GM19455 (cell line): ENCODE data around the gene DIABLO.
A peak's percentile ranks its signal among the peaks of the same experiment; 100 is the strongest.
"Not testable (repeated sequence)": the region's sequence is repeated elsewhere in the genome, so short reads cannot be mapped to it uniquely, and the experiment has no call there.

Experiments
- ATAC-seq: cut with Tn5 transposase; IDR thresholded peaks from one replicate; pipeline ENCODE4 v1.9.1; 2021; ENCODE audit not compliant: unreplicated experiment

Gene DIABLO

GRCh38 chr12:122225683-122226365 lies at the start of gene DIABLO:
Gene DIABLO (minus strand): TSS chr12:122226052. CDS start chr12:122226014, 38 bp downstream.
- ATAC-seq: peak; percentile 91

GRCh38 chr12:122275459-122275858 lies 49.6 kb upstream of the DIABLO start:
- ATAC-seq: no peak

GRCh38 chr12:122266230-122266901 lies 40.5 kb upstream of the DIABLO start, which contains the start of gene VPS33A:
Gene VPS33A (minus strand): TSS chr12:122266494. CDS start chr12:122266408, 86 bp downstream.
- peak; percentile 84 for ATAC-seq

GRCh38 chr12:122265886-122266229 lies 40.0 kb upstream of the DIABLO start:
- peak; percentile 46 for ATAC-seq

GRCh38 chr12:122265476-122265875 lies 39.6 kb upstream of the DIABLO start:
- no peak for ATAC-seq

GRCh38 chr12:122260735-122261134 lies 34.9 kb upstream of the DIABLO start:
- not testable (repeated sequence) for ATAC-seq

GRCh38 chr12:122258939-122259338 lies 33.1 kb upstream of the DIABLO start:
- ATAC-seq: not testable (repeated sequence)

- ATAC-seq: not testable (repeated sequence)
Observed at GRCh38 chr12:122258462-122258861, 32.6 kb upstream of the DIABLO start.

GRCh38 chr12:122250536-122250935 lies 24.7 kb upstream of the DIABLO start:
- no peak for ATAC-seq

- no peak for ATAC-seq
Observed at GRCh38 chr12:122250047-122250446, 24.2 kb upstream of the DIABLO start.

- no peak for ATAC-seq
Observed at GRCh38 chr12:122245553-122245952, 19.7 kb upstream of the DIABLO start.

GRCh38 chr12:122244565-122245371 lies 18.9 kb upstream of the DIABLO start:
- no peak for ATAC-seq

GRCh38 chr12:122243965-122244364 lies 18.1 kb upstream of the DIABLO start:
- ATAC-seq: no peak

- ATAC-seq: no peak
Observed at GRCh38 chr12:122238861-122239260, 13.0 kb upstream of the DIABLO start.

GRCh38 chr12:122235741-122236140 lies 9.9 kb upstream of the DIABLO start:
- no peak for ATAC-seq

- ATAC-seq: no peak
Observed at GRCh38 chr12:122232691-122233090, 6.8 kb upstream of the DIABLO start.

- no peak for ATAC-seq
Observed at GRCh38 chr12:122230798-122231197, 4.9 kb upstream of the DIABLO start.

GRCh38 chr12:122228092-122228491 lies 2.2 kb upstream of the DIABLO start:
- no peak for ATAC-seq

GRCh38 chr12:122227341-122227740 lies 1.5 kb upstream of the DIABLO start:
- no peak for ATAC-seq

GRCh38 chr12:122226366-122227125 lies 694 bp upstream of the DIABLO start:
- peak; percentile 54 for ATAC-seq

- ATAC-seq: no peak
Observed at GRCh38 chr12:122216445-122216844, 9.4 kb downstream of the DIABLO start.
